Measurements from ENCODE around the gene HPS1.
"Not testable (repeated sequence)": the region's sequence is repeated elsewhere in the genome, so short reads cannot be mapped to it uniquely, and the experiment has no call there.

The HPS1 gene

GRCh38 chr10:98384531-98385133 is 62.1 kb downstream of the HPS1 start:
- no peak for DNase-seq

- DNase-seq = no peak
These were observed 62.9 kb downstream of the HPS1 start for GRCh38 chr10:98383869-98384268.

GRCh38 chr10:98383134-98383667 is 63.5 kb downstream of the HPS1 start:
- not testable (repeated sequence) for DNase-seq

- DNase-seq = no peak
These were observed 64.0 kb downstream of the HPS1 start for GRCh38 chr10:98382691-98383101.

- no peak for DNase-seq
These were observed 66.0 kb downstream of the HPS1 start for GRCh38 chr10:98380493-98381339.

GRCh38 chr10:98378722-98379121 is 68.0 kb downstream of the HPS1 start:
- DNase-seq = no peak

- no peak for DNase-seq
These were observed 69.2 kb downstream of the HPS1 start for GRCh38 chr10:98377536-98377935.

GRCh38 chr10:98377001-98377400 is 69.7 kb downstream of the HPS1 start:
- no peak for DNase-seq

- peak; percentile 76 for DNase-seq
These were observed 70.2 kb downstream of the HPS1 start for GRCh38 chr10:98376485-98376884.

- peak; percentile 43 for DNase-seq
These were observed 72.3 kb downstream of the HPS1 start for GRCh38 chr10:98374217-98374985.

GRCh38 chr10:98373260-98374040 is 73.3 kb downstream of the HPS1 start:
- DNase-seq = no peak

- DNase-seq = peak; percentile 43
These were observed 75.6 kb downstream of the HPS1 start for GRCh38 chr10:98370831-98371820.

GRCh38 chr10:98369801-98370200 is 76.9 kb downstream of the HPS1 start:
- no peak for DNase-seq

- no peak for DNase-seq
These were observed 78.1 kb downstream of the HPS1 start for GRCh38 chr10:98368644-98369043.

- no peak for DNase-seq
These were observed 78.9 kb downstream of the HPS1 start for GRCh38 chr10:98367604-98368451.

All from NCI-H510A (cell line).